Measurements from ENCODE around the gene CHCHD3. TPM values are rescaled to one million over a fixed set of nuclear protein-coding genes. Genes with fewer than 3 reads are reported as not detected.

The CHCHD3 gene
- total RNA-seq, 1 donor from 2014 or later = 107 TPM

- Mint-ChIP-seq H3K36me3 (ENCODE audit: low read depth) (peaks cover 6% of the 10 kb centered on the region), H3K4me1 (no peaks in the 10 kb centered on the region), H3K9me3 (peaks cover 24% of the 10 kb centered on the region), H3K27me3 (ENCODE audit: low read depth) (no peaks in the 10 kb centered on the region), H3K4me3 (no peak overlapping the region), H3K27ac (ENCODE audit: unreplicated experiment) (no peak overlapping the region)
- DNase-seq (ENCODE audit: low read depth, low spot score) = no peak
- TF ChIP-seq, protein P1, sequence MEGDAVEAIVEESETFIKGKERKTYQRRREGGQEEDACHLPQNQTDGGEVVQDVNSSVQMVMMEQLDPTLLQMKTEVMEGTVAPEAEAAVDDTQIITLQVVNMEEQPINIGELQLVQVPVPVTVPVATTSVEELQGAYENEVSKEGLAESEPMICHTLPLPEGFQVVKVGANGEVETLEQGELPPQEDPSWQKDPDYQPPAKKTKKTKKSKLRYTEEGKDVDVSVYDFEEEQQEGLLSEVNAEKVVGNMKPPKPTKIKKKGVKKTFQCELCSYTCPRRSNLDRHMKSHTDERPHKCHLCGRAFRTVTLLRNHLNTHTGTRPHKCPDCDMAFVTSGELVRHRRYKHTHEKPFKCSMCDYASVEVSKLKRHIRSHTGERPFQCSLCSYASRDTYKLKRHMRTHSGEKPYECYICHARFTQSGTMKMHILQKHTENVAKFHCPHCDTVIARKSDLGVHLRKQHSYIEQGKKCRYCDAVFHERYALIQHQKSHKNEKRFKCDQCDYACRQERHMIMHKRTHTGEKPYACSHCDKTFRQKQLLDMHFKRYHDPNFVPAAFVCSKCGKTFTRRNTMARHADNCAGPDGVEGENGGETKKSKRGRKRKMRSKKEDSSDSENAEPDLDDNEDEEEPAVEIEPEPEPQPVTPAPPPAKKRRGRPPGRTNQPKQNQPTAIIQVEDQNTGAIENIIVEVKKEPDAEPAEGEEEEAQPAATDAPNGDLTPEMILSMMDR (conservative IDR thresholded peaks at IDR 0.05) = no peak
Measured at GRCh38 chr7:133112335-133112734, 30.4 kb upstream of the CHCHD3 start.

- no peak for DNase-seq (ENCODE audit: low read depth, low spot score)
- Mint-ChIP-seq H3K27ac (ENCODE audit: unreplicated experiment) (no peak overlapping the region), H3K27me3 (ENCODE audit: low read depth) (no peaks in the 10 kb centered on the region), H3K4me3 (no peak overlapping the region), H3K4me1 (no peaks in the 10 kb centered on the region), H3K36me3 (ENCODE audit: low read depth) (peaks cover 6% of the 10 kb centered on the region), H3K9me3 (peaks cover 24% of the 10 kb centered on the region)
- TF ChIP-seq, protein P1 (conservative IDR thresholded peaks at IDR 0.05) = no peak
Measured at GRCh38 chr7:133110312-133110711, 28.4 kb upstream of the CHCHD3 start.

DNA sequence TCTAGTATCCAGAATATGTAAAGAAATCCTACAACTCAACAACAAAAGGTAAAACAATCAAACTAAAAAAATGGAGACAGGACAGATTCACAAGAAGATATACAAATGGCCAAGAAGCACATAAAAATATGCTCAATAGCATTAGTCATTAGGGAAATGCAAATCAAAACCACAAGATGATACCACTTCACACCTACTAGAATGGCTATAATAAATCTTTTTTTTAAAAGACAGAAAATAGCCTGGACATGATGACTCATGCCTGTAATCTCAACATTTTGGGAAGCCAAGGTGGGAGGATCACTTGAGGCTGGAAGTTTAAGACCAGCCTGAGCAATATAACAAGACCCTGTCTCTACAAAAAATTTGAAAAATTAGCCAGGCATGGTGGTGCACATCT, 27.9 kb upstream of the CHCHD3 start:
- Mint-ChIP-seq H3K36me3 (ENCODE audit: low read depth) (peaks cover 6% of the 10 kb centered on the region), H3K4me3 (no peak overlapping the region), H3K9me3 (peaks cover 24% of the 10 kb centered on the region), H3K4me1 (no peaks in the 10 kb centered on the region), H3K27me3 (ENCODE audit: low read depth) (no peaks in the 10 kb centered on the region), H3K27ac (ENCODE audit: unreplicated experiment) (no peak overlapping the region)
- DNase-seq (ENCODE audit: low read depth, low spot score) = no peak
- TF ChIP-seq, protein P1 (conservative IDR thresholded peaks at IDR 0.05) = no peak

DNA sequence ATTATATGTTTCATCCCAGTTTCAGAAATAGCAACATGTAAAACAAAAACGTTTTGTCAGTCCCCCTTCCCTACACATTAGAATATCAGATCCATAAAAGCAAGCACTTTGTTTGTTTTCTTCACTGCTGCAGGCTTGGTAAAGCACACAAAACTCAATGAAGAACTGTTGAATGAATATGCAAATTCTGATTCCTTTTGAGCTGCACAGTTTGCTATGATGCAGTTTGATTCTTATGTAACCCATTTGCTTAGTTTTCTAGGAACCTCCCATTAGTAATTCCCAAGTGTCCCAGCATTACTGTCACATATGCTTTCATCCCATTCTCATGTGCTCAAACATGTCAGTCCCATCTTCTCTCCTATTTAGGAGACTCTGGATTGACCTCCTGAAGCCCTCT, 26.1 kb upstream of the CHCHD3 start:
- Mint-ChIP-seq H3K9me3 (peaks cover 24% of the 10 kb centered on the region), H3K4me1 (no peaks in the 10 kb centered on the region), H3K27ac (ENCODE audit: unreplicated experiment) (no peak overlapping the region), H3K4me3 (no peak overlapping the region), H3K36me3 (ENCODE audit: low read depth) (peaks cover 6% of the 10 kb centered on the region), H3K27me3 (ENCODE audit: low read depth) (no peaks in the 10 kb centered on the region)
- TF ChIP-seq, protein P1 (conservative IDR thresholded peaks at IDR 0.05) = no peak
- no peak for DNase-seq (ENCODE audit: low read depth, low spot score)

GRCh38 chr7:133102276-133103060, 20.6 kb upstream of the CHCHD3 start:
- Mint-ChIP-seq H3K4me1 (no peaks in the 10 kb centered on the region), H3K27ac (ENCODE audit: unreplicated experiment) (no peak overlapping the region), H3K9me3 (no peaks in the 10 kb centered on the region), H3K27me3 (ENCODE audit: low read depth) (no peaks in the 10 kb centered on the region), H3K36me3 (ENCODE audit: low read depth) (no peaks in the 10 kb centered on the region), H3K4me3 (no peak overlapping the region)
- TF ChIP-seq, protein P1 (conservative IDR thresholded peaks at IDR 0.05) = no peak
- DNase-seq (ENCODE audit: low read depth, low spot score) = no peak

Data from neural crest cell (in vitro differentiated cells).